Ectodermal cell (in vitro differentiated cells): ENCODE data around the gene RFX2.
"Not testable (repeated sequence)": the region's sequence is repeated elsewhere in the genome, so short reads cannot be mapped to it uniquely, and the experiment has no call there.

Experiments
- H3K27ac ChIP-seq: 2 replicates; pipeline ENCODE4 v1.7.0; 2013; ENCODE audit warnings: mild to moderate bottlenecking, low read depth, low read length; ENCODE audit not compliant: insufficient read depth, poor library complexity, severe bottlenecking
- H3K27me3 ChIP-seq: 2 replicates; pipeline ENCODE4 v1.7.0; 2013; ENCODE audit warnings: mild to moderate bottlenecking, low read length; ENCODE audit not compliant: insufficient read depth, control insufficient read depth, poor library complexity, severe bottlenecking
- H3K36me3 ChIP-seq: one replicate; pipeline ENCODE4 v1.7.0; 2013; ENCODE audit warnings: low read length; ENCODE audit not compliant: control insufficient read depth, insufficient read depth
- H3K4me1 ChIP-seq: one replicate; pipeline ENCODE4 v1.7.0; 2013; ENCODE audit warnings: low read length; ENCODE audit not compliant: control insufficient read depth, insufficient read depth
- H3K4me3 ChIP-seq: 2 replicates; pipeline ENCODE4 v1.7.0; 2013; ENCODE audit warnings: low read depth, low read length, control low read depth; ENCODE audit not compliant: insufficient read depth
- H3K9me3 ChIP-seq: 2 replicates; pipeline ENCODE4 v1.7.0; 2013; ENCODE audit warnings: mild to moderate bottlenecking, low read length, moderate library complexity; ENCODE audit not compliant: control insufficient read depth
- WGBS, 2 experiments: methylation state at CpG; one replicate each; pipeline ENCODE4 v1.1.7; 2013; ENCODE audit warnings: missing lambda C conversion rate in 2 of 2; 5-methylcytosine and 5-hydroxymethylcytosine counted together

RFX2 gene

DNA sequence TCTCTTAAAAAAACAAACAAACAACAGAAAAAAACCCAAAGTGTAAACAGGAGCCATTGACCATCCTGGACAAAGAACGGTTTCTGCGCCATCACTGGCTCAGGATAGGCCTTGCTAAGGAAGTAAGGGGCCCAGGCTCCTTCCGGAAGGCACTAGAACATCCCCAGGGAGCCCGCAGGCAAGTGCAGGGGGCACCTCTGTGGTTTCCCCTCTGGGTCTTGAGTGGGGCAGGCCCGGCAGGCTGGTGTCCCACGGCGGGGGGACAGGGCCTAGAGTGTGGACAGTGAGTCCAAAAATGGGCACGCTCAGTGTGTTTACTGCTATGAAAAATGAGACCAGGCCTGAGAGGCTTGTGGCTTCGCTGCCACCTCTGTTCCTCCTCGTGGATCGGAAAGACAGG is 117.5 kb downstream of the RFX2 start:
- Histone ChIP-seq H3K9me3 (no peaks in the 10 kb centered on the region), H3K4me1 (no peaks in the 10 kb centered on the region), H3K36me3 (no peaks in the 10 kb centered on the region), H3K27ac (no peak overlapping the region), H3K4me3 (no peak overlapping the region), H3K27me3 (no peaks in the 10 kb centered on the region)
- WGBS, 2 experiments: 93 to 94% methylated on average over 11 of the region's 11 CpGs

DNA sequence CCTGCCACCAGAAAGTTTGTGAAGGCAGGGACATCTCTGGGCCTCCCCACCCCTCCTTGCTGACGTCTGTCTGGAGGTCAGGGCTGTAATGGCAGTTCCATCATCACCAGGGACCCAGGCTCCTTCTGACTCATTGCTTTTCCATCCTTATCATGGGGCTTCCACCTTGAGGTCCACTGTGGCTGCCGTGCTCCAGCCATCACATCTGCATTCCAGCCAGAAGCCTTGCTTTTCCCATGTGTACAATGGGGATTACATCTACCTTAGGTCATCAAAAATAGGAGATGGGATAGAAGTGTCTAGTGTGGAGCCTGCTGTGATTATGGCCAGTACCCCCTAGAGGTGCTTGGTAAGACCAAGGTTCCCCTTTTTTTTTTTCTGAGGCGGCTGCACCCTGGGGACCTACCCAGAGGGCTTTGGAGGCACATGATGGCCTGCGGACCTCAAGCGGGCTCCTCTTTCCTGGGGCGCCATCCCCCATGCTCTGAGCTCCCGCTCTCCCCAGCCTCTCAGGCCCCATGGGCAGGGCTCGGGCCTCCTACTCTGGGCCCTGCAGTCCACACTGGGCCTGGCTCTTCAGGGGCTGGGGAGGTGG is 119.0 kb downstream of the RFX2 start:
- H3K27me3 ChIP-seq: no peaks in the 10 kb centered on the region
- no peaks in the 10 kb centered on the region for H3K36me3 ChIP-seq
- no peaks in the 10 kb centered on the region for H3K4me1 ChIP-seq
- H3K9me3 ChIP-seq: no peaks in the 10 kb centered on the region
- no peak overlapping the region for H3K4me3 ChIP-seq
- no peak overlapping the region for H3K27ac ChIP-seq
- WGBS, 2 experiments: 94 to 97% methylated on average over 8 of the region's 8 CpGs

DNA sequence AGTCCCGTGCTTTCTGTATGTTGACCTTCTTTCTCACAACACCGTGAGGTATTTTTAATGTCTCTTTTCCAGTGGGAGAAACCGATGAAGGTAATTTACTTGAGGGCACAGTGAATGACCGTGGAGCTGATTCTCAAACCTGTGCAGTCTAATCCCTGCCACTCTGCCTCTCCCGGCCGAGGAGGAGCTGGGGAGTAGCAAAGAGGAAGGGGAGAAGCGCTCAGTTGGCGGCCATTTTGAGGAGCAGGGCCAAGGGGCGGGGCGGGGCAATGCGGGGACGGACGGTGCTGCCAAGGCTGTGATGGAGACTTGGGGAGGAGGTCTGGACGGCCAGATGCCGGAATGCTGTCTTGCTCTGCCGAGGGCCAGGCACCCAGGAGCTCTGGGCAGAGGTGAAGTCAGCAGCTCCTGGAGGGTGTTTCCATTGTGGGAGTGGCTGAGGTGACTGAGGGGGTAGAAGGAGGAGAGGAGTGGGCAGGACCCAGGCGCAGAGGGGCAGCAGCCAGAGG is 120.0 kb downstream of the RFX2 start:
- Histone ChIP-seq H3K9me3 (no peaks in the 10 kb centered on the region), H3K36me3 (no peaks in the 10 kb centered on the region), H3K27ac (no peak overlapping the region), H3K27me3 (no peaks in the 10 kb centered on the region), H3K4me3 (no peak overlapping the region), H3K4me1 (no peaks in the 10 kb centered on the region)
- WGBS, 2 experiments: 90 to 92% methylated on average over 17 of the region's 17 CpGs

DNA sequence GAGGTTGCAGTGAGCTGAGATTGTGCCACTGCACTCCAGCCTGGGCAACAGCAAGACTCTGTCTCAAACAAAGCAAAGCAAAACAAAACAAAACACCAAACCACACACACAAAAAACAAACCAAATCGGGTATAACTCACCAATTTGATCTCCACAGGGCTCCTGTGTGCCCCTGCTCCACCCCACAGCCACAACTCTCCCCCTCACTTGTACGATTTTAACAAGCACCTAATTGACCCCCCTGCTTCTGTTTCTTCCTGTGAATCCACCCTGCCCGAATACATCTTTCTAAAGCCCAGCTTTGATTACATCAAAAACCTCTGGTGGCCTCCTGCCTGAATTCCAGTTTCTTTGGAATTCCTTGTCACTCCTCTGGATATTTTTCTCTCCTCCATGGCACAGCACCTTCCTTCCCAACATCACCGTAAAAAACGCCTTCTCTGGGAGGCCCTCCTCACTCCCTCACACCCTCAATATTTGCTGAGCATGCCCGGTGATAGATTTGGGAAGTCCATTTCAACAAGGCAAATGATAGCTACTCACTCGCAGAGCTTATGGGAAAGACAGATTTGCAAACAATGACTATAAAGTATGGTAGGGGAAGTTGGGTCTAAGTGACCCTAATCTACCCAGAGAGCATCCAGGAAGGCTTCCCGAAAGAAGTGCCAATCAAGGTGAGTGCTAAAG is 120.8 kb downstream of the RFX2 start:
- Histone ChIP-seq H3K36me3 (no peaks in the 10 kb centered on the region), H3K27ac (no peak overlapping the region), H3K4me3 (no peak overlapping the region), H3K4me1 (no peaks in the 10 kb centered on the region), H3K27me3 (no peaks in the 10 kb centered on the region), H3K9me3 (no peaks in the 10 kb centered on the region)
- 84 to 91% methylated on average over 8 of the region's 8 CpGs for WGBS, 2 experiments

DNA sequence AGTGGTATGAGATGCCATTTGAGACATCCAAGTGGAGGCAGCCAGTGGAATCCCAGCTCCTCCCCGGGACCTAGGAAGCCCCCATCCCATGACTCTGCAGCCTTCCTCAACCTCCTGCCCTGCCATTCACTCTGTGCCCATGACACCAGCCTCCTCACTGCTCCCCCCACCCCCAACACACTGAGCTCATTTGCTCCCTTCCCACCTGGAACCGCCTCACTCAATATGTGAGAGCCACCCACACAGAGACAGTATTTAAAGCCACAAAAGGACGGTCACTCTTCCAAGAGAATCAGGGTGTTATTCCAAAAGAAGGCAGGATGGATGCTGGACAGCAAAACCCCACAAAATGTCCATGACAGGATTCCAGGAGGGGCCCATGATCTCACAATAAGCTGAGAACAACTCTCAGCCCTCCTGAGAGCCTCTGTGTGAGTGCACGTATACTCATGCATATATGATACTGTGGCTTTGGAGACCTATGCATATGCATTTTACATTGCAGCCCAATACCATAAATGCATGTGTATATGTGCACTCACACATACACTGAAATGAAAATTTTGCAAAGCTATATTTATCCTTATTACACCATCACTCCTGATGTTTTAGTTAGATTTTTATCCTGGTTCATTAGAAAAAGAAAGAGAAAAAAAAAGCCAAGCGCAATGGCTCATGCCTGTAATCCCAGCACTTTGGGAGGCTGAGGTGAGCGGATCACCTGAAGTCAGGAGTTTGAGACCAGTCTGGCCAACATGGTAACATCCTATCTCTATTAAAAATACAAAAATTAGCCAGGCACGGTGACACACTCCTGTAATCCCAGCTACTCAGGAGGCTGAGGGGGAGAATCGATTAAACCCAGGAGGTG is 121.5 kb downstream of the RFX2 start:
- H3K27me3 ChIP-seq: no peaks in the 10 kb centered on the region
- H3K4me1 ChIP-seq: no peaks in the 10 kb centered on the region
- H3K4me3 ChIP-seq: no peak overlapping the region
- H3K9me3 ChIP-seq: no peaks in the 10 kb centered on the region
- 89 to 92% methylated on average over 8 of the region's 8 CpGs for WGBS, 2 experiments
- no peaks in the 10 kb centered on the region for H3K36me3 ChIP-seq
- no peak overlapping the region for H3K27ac ChIP-seq

DNA sequence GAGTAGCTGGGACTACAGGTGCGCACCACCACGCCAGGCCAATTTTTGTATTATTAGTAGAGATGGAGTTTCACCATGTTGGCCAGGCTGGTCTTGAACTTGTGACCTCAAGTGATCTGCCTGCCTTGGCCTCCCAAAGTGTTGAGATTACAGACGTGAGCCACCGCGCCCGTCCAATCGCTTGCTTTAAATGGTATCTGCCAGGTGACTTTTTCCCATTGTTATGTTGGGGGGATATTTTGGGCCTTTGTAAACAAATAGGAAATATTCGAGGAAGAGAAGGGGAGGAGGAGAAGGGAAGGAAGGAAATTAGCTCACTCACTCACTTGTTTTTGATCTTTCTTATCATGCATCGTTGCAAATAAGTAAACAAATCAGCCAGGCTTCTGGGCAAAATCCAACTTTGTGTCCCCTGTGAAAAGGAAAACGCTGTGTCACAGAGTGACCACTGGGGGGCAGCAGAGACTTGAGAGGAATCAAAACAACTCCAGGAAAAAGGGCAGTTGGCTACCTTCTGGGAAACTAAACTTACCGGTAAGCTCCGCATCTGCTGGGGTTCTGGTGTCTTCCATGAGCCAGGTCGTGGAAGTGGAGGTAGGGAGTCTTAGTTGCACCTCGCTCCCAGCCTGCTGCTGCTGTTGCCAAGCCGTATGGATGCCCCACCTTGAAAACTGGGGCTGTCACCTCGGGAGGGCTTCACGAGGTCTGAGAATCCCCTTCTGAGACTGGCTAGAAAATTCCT is 123.1 kb downstream of the RFX2 start:
- Histone ChIP-seq H3K9me3 (no peaks in the 10 kb centered on the region), H3K4me1 (no peaks in the 10 kb centered on the region), H3K27ac (no peak overlapping the region), H3K36me3 (no peaks in the 10 kb centered on the region), H3K4me3 (no peak overlapping the region), H3K27me3 (no peaks in the 10 kb centered on the region)
- 43 to 48% methylated on average over 17 of the region's 17 CpGs for WGBS, 2 experiments

DNA sequence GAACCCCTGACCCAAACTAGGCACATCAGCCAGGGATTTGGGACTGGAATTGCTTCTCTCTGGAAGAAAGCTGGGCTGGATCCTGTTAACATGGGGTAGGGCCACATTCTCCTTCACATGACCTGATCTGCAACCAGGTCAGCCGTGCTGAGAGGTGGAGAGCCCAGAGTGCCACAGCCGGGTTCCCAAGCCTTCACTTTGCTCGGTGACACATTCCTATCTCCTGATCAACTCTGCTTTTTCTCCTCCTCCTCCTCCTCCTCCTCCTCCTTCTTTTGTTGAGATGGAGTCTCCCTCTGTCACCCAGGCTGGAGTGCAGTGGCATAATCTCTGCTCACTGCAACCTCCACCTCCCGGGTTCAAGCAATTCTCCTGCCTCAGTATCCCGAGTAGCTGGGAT is 124.5 kb downstream of the RFX2 start:
- H3K27me3 ChIP-seq, H3K4me3 ChIP-seq, H3K4me1 ChIP-seq, H3K27ac ChIP-seq, H3K9me3 ChIP-seq, H3K36me3 ChIP-seq: not testable (repeated sequence)
- 86 to 89% methylated on average over 5 of the region's 5 CpGs for WGBS, 2 experiments

DNA sequence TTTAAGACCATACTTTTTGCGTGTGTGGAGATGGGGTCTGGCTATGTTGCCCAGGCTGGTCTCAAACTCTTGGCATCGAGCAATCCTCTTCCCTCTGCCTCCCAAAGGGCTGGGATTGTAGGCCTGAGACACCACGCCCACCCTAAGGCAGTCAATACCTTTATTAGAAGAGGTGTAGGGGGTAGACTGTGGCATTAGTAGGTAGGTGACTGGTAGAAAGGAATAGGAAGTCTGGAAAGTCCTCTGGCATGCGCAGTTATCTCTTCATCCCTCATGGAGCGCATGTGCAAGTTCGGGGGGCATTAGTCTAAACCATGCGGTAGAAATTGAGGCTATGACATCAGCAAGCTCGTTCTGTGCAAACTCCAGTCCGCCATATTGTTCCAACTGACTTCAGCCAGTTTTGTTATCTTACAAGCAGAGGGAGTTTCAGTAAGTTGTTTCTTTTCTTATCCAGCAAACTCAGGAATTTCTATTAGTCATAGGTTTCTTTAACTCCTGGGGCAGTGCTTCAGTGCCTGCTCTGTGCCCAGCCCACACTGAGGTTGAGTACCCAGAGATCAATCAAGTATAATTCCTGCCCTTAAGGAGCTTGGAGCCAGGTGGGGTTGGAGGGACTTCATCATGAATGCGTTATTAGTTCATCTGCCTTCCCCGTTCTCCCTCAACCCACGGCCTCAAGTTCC is 125.1 kb downstream of the RFX2 start:
- H3K36me3 ChIP-seq: no peaks in the 10 kb centered on the region
- no peaks in the 10 kb centered on the region for H3K27me3 ChIP-seq
- no peak overlapping the region for H3K4me3 ChIP-seq
- H3K27ac ChIP-seq: no peak overlapping the region
- no peaks in the 10 kb centered on the region for H3K4me1 ChIP-seq
- no peaks in the 10 kb centered on the region for H3K9me3 ChIP-seq
- 93 to 95% methylated on average over 12 of the region's 12 CpGs for WGBS, 2 experiments

DNA sequence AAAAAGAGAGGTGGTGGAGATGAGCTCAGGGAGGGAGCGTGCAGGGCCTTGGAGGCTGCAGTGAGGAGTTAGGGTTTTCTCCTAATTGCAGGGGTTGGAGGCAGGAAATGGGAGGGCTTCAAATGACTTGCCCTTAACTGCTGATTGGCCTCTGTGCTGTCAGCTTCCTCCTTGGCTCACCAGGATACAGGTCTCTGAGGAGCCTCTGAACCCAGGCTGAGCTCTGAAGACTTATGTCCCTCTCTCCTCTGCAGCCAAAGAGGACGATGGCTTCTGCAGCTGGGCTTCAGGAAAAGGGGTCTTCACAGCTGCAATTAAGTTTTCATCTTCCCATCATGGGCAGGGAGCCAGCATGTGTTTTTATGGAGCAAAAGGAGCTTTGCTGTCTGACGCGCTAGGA is 125.7 kb downstream of the RFX2 start:
- Histone ChIP-seq H3K27ac (no peak overlapping the region), H3K4me3 (no peak overlapping the region), H3K27me3 (no peaks in the 10 kb centered on the region), H3K4me1 (no peaks in the 10 kb centered on the region), H3K36me3 (no peaks in the 10 kb centered on the region), H3K9me3 (no peaks in the 10 kb centered on the region)
- 89 to 92% methylated on average over 4 of the region's 4 CpGs for WGBS, 2 experiments
